GM19035 (cell line): ENCODE measurements around the gene SLU7.
"Not testable (repeated sequence)": the region's sequence is repeated elsewhere in the genome, so short reads cannot be mapped to it uniquely, and the experiment has no call there.

Experiments
- ATAC-seq: cut with Tn5 transposase; IDR thresholded peaks from one replicate; pipeline ENCODE4 v1.9.1; 2021; ENCODE audit not compliant: unreplicated experiment

SLU7 gene

GRCh38 chr5:160451281-160451680, 32.4 kb upstream of the SLU7 start:
- ATAC-seq, result no peak

- peak; percentile 67 for ATAC-seq
Measured at GRCh38 chr5:160450164-160450932, 31.5 kb upstream of the SLU7 start.

- no peak for ATAC-seq
Measured at GRCh38 chr5:160449458-160449857, 30.6 kb upstream of the SLU7 start.

GRCh38 chr5:160448886-160449285, 30.0 kb upstream of the SLU7 start:
- no peak for ATAC-seq

GRCh38 chr5:160445751-160446150, 26.9 kb upstream of the SLU7 start:
- no peak for ATAC-seq

- no peak for ATAC-seq
Measured at GRCh38 chr5:160445132-160445531, 26.3 kb upstream of the SLU7 start.

- ATAC-seq, result no peak
Measured at GRCh38 chr5:160444407-160444806, 25.5 kb upstream of the SLU7 start.

- ATAC-seq, result no peak
Measured at GRCh38 chr5:160442824-160443431, 24.0 kb upstream of the SLU7 start.

GRCh38 chr5:160441311-160441781, 22.5 kb upstream of the SLU7 start:
- ATAC-seq, result peak; percentile 19

- ATAC-seq, result peak; percentile 67
Measured at GRCh38 chr5:160439205-160439600, 20.3 kb upstream of the SLU7 start.

GRCh38 chr5:160438316-160439204, 19.7 kb upstream of the SLU7 start:
- peak; percentile 40 for ATAC-seq

GRCh38 chr5:160437271-160437670, 18.4 kb upstream of the SLU7 start:
- no peak for ATAC-seq

GRCh38 chr5:160436661-160437060, 17.8 kb upstream of the SLU7 start:
- ATAC-seq, result not testable (repeated sequence)

GRCh38 chr5:160436017-160436416, 17.1 kb upstream of the SLU7 start:
- ATAC-seq, result no peak

- ATAC-seq, result no peak
Measured at GRCh38 chr5:160435532-160435931, 16.7 kb upstream of the SLU7 start.

GRCh38 chr5:160434022-160434531, 15.2 kb upstream of the SLU7 start:
- peak; percentile 77 for ATAC-seq

GRCh38 chr5:160432787-160433186, 13.9 kb upstream of the SLU7 start:
- ATAC-seq, result no peak

GRCh38 chr5:160432196-160432595, 13.3 kb upstream of the SLU7 start:
- ATAC-seq, result no peak

GRCh38 chr5:160427607-160428006, 8.7 kb upstream of the SLU7 start:
- ATAC-seq, result no peak

- no peak for ATAC-seq
Measured at GRCh38 chr5:160423099-160423498, 4.2 kb upstream of the SLU7 start.

GRCh38 chr5:160421625-160422258, 2.9 kb upstream of the SLU7 start, which contains the start of gene PTTG1:
PTTG1 (plus strand) TSS chr5:160421855; CDS start chr5:160422313, 458 bp downstream.
- peak; percentile 72 for ATAC-seq
